GM19328 (cell line): ENCODE measurements around the gene SF3B3.
"Not testable (repeated sequence)": the region's sequence is repeated elsewhere in the genome, so short reads cannot be mapped to it uniquely, and the experiment has no call there.

ENCODE experiments used
- ATAC-seq: cut with Tn5 transposase; IDR thresholded peaks from one replicate; pipeline ENCODE4 v1.9.1; 2021; ENCODE audit warnings: mild to moderate bottlenecking, moderate library complexity; ENCODE audit not compliant: unreplicated experiment

The SF3B3 gene

DNA sequence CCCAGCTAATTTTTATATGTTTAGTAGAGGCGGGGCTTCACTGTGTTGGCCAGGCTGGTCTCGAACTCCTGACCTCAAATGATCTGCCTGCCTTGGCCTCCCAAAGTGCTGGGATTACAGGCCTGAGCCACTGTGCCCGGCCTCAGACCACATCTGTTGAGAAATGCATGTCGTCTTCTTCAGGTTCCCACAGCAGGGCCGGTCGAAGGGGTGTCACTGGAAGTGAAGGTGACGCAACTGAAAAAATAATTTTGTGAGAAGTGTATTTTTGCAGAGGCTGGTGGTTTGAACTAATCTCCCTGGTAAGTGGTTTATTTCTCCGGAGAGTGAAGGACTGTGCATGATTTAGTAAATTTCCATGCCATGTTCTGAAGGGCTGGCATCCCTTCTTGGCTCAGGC, 89.3 kb downstream of the SF3B3 start:
- ATAC-seq: no peak

DNA sequence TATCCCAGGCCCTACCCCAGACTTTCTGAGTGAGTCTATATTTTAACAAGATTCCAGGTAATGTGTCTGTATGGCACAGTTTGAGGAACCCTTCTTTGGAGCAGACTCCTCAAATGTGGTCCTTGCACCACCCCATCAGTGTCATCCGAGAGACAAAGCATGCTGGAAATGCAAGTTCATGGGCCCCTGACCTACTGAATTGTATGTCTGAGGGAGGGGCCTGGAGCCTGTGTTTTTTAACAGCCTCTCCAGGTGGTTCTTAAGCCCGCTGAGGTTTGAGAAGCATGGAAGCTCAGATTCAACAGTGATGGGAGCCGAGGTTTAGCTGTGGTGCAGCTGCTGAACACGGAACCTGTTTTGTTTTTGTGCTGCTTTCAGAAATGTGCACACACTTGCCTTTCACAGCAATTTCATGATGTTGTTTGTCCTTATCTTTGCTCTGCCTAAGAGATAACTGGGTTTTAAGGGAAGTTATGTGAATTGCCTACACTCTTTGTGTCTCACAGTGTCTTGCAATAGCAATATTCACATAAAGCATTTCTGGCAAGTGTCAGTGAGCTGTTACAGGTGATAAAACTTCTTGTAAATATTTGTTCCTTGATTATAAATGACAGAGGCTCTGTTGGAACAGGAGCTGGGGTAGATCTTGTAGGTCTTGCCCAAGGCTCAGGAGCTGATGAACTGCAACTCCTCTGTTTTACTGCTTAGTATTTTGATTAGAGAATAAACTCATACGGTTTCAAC, 90.8 kb downstream of the SF3B3 start:
- ATAC-seq: no peak

DNA sequence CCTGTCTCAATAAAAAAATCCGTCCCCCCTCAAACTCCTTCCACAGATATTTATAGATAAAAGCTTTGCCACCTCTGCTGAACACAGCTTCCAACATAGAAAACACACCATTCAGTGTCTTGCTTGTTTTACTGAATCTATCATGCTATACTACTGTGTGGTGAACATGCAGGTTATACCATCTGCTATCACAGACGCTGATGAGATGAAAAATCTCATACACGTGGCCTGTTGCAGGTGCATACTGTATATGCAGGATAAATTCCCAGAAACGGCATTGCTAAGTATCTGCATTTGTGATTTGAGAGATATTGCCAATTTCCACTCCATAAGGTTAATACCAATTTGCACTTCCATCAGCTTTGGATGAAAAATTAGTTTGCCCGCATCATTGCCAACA, 92.3 kb downstream of the SF3B3 start:
- no peak for ATAC-seq

DNA sequence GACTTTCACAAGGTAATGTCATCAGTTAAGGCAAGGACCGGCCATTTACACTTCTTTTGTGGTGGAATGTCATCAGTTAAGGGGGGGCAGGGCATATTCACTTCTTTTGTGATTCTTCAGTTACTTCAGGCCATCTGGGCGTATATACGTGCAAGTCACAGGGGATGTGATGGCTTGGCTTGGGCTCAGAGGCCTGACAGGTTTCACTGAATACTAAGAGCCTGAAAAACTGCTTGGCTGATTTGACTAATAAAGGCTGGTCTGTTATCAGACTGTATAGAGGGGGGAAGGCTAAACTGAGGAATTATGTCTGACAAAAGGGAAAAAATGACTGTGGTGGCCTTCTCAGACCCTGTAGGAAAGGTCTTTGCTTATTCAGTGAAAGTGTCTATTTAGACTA, 98.2 kb downstream of the SF3B3 start:
- not testable (repeated sequence) for ATAC-seq
